Neural cell (in vitro differentiated cells): Measurements from ENCODE around the gene DIP2C. TPM values are rescaled to one million over a fixed set of nuclear protein-coding genes. Genes with fewer than 3 reads are reported as not detected.

Experiments used
- H2AFZ ChIP-seq: fragments of 200-600, 300-800 bp; sonication (generic), shearing (Covaris generic); 2 replicates; pipeline ENCODE4 v1.6.0; 2014; ENCODE audit warnings: low read depth, mild to moderate bottlenecking, antibody characterized with exemption, low read length, moderate library complexity
- H3F3A ChIP-seq: fragments of 200-600 bp; shearing (Covaris generic); 2 replicates; pipeline ENCODE4 v1.6.1; 2016; ENCODE audit warnings: mild to moderate bottlenecking, moderate library complexity, mixed read lengths, antibody characterized with exemption, low read length; ENCODE audit not compliant: insufficient read depth, poor library complexity, severe bottlenecking
- H3K27ac ChIP-seq: fragments of 200-600, 300-800 bp; sonication (generic), shearing (Covaris generic); 2 replicates; pipeline ENCODE4 v1.5.1; 2014; ENCODE audit warnings: mild to moderate bottlenecking, low read length, moderate library complexity
- H3K27me3 ChIP-seq: fragments of 300-800, 200-600 bp; sonication (generic), shearing (Covaris generic); 2 replicates; pipeline ENCODE4 v1.6.0; 2014; ENCODE audit warnings: mild to moderate bottlenecking, low read depth, low read length, moderate library complexity; ENCODE audit not compliant: insufficient read depth
- H3K36me3 ChIP-seq: fragments of 300-800, 200-600 bp; sonication (generic), shearing (Covaris generic); 2 replicates; pipeline ENCODE4 v1.5.1; 2014; ENCODE audit warnings: mild to moderate bottlenecking, antibody characterized with exemption, low read length, moderate library complexity; ENCODE audit not compliant: insufficient read depth
- H3K4me2 ChIP-seq: fragments of 300-800, 200-600 bp; sonication (generic), shearing (Covaris generic); 2 replicates; pipeline ENCODE4 v1.6.0; 2014; ENCODE audit warnings: mild to moderate bottlenecking, low read length
- H3K4me3 ChIP-seq: fragments of 300-800, 200-600 bp; sonication (generic), shearing (Covaris generic); 2 replicates; pipeline ENCODE4 v1.5.1; 2014; ENCODE audit warnings: mild to moderate bottlenecking, low read length, moderate library complexity
- H3K79me2 ChIP-seq: fragments of 200-600 bp; shearing (Covaris generic); replicated peaks from 2 replicates; pipeline ENCODE4 v1.6.0; 2014; ENCODE audit warnings: mild to moderate bottlenecking, low read length, moderate library complexity; ENCODE audit not compliant: insufficient read depth
- H3K9ac ChIP-seq: fragments of 300-800, 200-600 bp; sonication (generic), shearing (Covaris generic); 2 replicates; pipeline ENCODE4 v1.6.1; 2016; ENCODE audit warnings: mild to moderate bottlenecking, low read length, mixed read lengths
- H3K9me2 ChIP-seq: fragments of 200-600 bp; shearing (Covaris generic); 2 replicates; pipeline ENCODE4 v1.6.1; 2016; ENCODE audit warnings: mild to moderate bottlenecking, low read length, mixed read lengths; ENCODE audit not compliant: insufficient read depth
- H3K9me3 ChIP-seq: fragments of 200-600, 300-800 bp; sonication (generic), shearing (Covaris generic); 2 replicates; pipeline ENCODE4 v1.6.1; 2016; ENCODE audit warnings: mild to moderate bottlenecking, mixed run types, low read length, moderate library complexity, mixed read lengths
- H4K20me1 ChIP-seq: fragments of 200-600 bp; shearing (Covaris generic); 2 replicates; pipeline ENCODE4 v1.6.1; 2016; ENCODE audit warnings: mild to moderate bottlenecking, mixed run types; ENCODE audit not compliant: insufficient read depth
- EP300 ChIP-seq: fragments of 450-650 bp; conservative IDR thresholded peaks from 2 replicates; pipeline ENCODE4 v1.6.1; 2014; ENCODE audit warnings: antibody characterized with exemption, mild to moderate bottlenecking, moderate library complexity; ENCODE audit not compliant: poor library complexity, severe bottlenecking
- EZH2 ChIP-seq: fragments of 200-600, 300-800 bp; shearing (Covaris generic), sonication (generic); IDR thresholded peaks from 2 replicates; pipeline ENCODE4 v1.6.1; 2014; ENCODE audit warnings: antibody characterized with exemption, low read length, borderline replicate concordance, mild to moderate bottlenecking; ENCODE audit not compliant: insufficient read depth, poor library complexity, severe bottlenecking
- MXI1 ChIP-seq: fragments of 450-650 bp; conservative IDR thresholded peaks from 2 replicates; pipeline ENCODE4 v1.6.1; 2014; ENCODE audit warnings: antibody characterized with exemption, mild to moderate bottlenecking; ENCODE audit not compliant: poor library complexity, severe bottlenecking
- POLR2AphosphoS5 ChIP-seq: IDR thresholded peaks from 2 replicates; pipeline ENCODE4 v1.6.1; 2012
- RAD21 ChIP-seq: fragments of 450-650 bp; conservative IDR thresholded peaks from 2 replicates; pipeline ENCODE4 v1.6.1; 2014; ENCODE audit warnings: antibody characterized with exemption, mild to moderate bottlenecking, moderate library complexity
- SMC3 ChIP-seq: fragments of 450-650 bp; conservative IDR thresholded peaks from 2 replicates; pipeline ENCODE4 v1.6.1; 2014; ENCODE audit warnings: antibody characterized with exemption, mild to moderate bottlenecking, moderate library complexity; ENCODE audit not compliant: poor library complexity
- TAF1 ChIP-seq: IDR thresholded peaks from 2 replicates; pipeline ENCODE4 v1.6.1; 2012; ENCODE audit warnings: low read depth
- polyA plus RNA-seq: library from polyadenylated mRNA; depleted of rRNA; stranded (reverse); fragments of >200 nt; gene quantifications from 2 replicates; pipeline ENCODE4 v1.2.3, GENCODE V29; 2014
- TF ChIP-seq, protein P1 (sequence below): IDR thresholded peaks from 2 replicates; pipeline ENCODE4 v1.6.1; 2012; ENCODE audit warnings: borderline replicate concordance
- TF ChIP-seq, protein P2 (sequence below): fragments of 450-650 bp; IDR thresholded peaks from 2 replicates; pipeline ENCODE4 v1.5.1; 2014; ENCODE audit warnings: antibody characterized with exemption, mild to moderate bottlenecking, moderate library complexity; ENCODE audit not compliant: poor library complexity, severe bottlenecking

The DIP2C gene
- polyA plus RNA-seq, 1 donor from 2014 or later = 24.1 TPM

DNA sequence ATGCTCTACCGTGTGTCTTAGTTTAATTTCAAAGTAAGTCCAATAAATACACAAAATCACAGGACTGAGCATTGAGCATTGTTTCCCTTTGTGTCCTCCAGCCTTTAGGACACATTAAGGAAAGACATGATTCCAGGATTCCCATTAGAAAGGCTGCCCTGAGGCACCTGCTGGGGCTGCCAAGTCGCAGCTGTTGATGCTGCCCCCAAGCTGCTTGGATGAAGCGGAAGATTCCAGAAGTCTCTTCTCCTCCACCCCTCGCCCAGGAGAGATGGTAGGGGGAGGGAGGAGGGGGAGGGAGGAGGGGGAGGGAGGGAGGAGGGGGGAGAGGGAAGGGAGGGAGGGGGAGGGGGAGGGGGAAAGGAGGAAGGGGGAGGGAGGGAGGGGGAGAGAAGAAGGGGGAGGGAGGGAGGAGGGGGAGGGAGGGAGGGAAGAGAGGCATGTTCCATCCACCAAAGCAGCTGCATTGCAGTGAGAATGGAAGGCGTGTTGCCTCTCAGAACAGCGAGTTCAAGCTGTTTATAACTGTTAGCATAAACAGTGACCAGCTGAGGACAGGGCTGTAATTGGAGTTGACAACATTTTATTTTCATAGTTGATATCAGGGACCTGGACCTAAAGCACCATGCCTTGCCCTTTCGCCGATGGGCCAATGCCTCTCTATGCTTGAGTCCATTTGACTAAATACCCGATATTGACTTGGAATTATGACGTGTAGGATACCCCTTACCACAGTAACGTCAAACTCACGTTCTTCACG lies 67.3 kb downstream of the DIP2C start:
- H2AFZ ChIP-seq = no peak overlapping the region
- no peak overlapping the region for H3K9ac ChIP-seq
- H3F3A ChIP-seq = no peaks in the 10 kb centered on the region
- no peak overlapping the region for H3K4me2 ChIP-seq
- H4K20me1 ChIP-seq = peaks cover 38% of the 10 kb centered on the region
- TF ChIP-seq EP300 (no peak), MXI1 (no peak), SMC3 (no peak), POLR2AphosphoS5 (no peak), TAF1 (no peak), RAD21 (no peak), EZH2 (no peak)
- TF ChIP-seq, protein P1, sequence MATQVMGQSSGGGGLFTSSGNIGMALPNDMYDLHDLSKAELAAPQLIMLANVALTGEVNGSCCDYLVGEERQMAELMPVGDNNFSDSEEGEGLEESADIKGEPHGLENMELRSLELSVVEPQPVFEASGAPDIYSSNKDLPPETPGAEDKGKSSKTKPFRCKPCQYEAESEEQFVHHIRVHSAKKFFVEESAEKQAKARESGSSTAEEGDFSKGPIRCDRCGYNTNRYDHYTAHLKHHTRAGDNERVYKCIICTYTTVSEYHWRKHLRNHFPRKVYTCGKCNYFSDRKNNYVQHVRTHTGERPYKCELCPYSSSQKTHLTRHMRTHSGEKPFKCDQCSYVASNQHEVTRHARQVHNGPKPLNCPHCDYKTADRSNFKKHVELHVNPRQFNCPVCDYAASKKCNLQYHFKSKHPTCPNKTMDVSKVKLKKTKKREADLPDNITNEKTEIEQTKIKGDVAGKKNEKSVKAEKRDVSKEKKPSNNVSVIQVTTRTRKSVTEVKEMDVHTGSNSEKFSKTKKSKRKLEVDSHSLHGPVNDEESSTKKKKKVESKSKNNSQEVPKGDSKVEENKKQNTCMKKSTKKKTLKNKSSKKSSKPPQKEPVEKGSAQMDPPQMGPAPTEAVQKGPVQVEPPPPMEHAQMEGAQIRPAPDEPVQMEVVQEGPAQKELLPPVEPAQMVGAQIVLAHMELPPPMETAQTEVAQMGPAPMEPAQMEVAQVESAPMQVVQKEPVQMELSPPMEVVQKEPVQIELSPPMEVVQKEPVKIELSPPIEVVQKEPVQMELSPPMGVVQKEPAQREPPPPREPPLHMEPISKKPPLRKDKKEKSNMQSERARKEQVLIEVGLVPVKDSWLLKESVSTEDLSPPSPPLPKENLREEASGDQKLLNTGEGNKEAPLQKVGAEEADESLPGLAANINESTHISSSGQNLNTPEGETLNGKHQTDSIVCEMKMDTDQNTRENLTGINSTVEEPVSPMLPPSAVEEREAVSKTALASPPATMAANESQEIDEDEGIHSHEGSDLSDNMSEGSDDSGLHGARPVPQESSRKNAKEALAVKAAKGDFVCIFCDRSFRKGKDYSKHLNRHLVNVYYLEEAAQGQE = no peak
- TF ChIP-seq, protein P2, sequence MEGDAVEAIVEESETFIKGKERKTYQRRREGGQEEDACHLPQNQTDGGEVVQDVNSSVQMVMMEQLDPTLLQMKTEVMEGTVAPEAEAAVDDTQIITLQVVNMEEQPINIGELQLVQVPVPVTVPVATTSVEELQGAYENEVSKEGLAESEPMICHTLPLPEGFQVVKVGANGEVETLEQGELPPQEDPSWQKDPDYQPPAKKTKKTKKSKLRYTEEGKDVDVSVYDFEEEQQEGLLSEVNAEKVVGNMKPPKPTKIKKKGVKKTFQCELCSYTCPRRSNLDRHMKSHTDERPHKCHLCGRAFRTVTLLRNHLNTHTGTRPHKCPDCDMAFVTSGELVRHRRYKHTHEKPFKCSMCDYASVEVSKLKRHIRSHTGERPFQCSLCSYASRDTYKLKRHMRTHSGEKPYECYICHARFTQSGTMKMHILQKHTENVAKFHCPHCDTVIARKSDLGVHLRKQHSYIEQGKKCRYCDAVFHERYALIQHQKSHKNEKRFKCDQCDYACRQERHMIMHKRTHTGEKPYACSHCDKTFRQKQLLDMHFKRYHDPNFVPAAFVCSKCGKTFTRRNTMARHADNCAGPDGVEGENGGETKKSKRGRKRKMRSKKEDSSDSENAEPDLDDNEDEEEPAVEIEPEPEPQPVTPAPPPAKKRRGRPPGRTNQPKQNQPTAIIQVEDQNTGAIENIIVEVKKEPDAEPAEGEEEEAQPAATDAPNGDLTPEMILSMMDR = no peak
- H3K27ac ChIP-seq = peak overlapping the region; percentile 56
- H3K4me3 ChIP-seq = peak overlapping the region; percentile 27
- no peaks in the 10 kb centered on the region for H3K9me2 ChIP-seq
- H3K27me3 ChIP-seq = no peaks in the 10 kb centered on the region
- no peaks in the 10 kb centered on the region for H3K9me3 ChIP-seq
- H3K36me3 ChIP-seq = peaks cover 1% of the 10 kb centered on the region
- peaks cover 53% of the 10 kb centered on the region for H3K79me2 ChIP-seq

DNA sequence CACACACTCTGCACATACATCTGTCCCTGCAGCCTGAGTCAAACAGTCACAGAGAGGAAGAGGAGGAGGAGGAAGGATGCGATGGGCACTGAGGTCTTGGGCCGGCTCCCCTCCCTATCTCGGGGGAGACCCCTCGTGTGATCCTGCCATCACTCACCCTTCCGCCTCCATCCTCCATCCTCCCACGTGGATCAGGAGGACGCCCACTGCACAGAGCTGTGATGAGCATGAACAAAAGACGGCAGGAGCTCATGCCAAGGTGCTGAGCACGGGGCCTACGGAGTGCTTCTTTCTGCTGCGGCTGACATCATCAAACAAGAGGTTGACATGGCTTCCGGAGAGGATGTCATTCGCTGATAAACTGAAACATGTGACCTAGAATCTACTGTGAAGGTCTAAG lies 68.0 kb downstream of the DIP2C start:
- no peak overlapping the region for H3K9ac ChIP-seq
- no peak overlapping the region for H3K4me2 ChIP-seq
- H3F3A ChIP-seq = no peaks in the 10 kb centered on the region
- H3K36me3 ChIP-seq = no peaks in the 10 kb centered on the region
- no peak overlapping the region for H3K4me3 ChIP-seq
- H3K27ac ChIP-seq = no peak overlapping the region
- H3K9me2 ChIP-seq = no peaks in the 10 kb centered on the region
- TF ChIP-seq EP300 (no peak), SMC3 (no peak), MXI1 (no peak), POLR2AphosphoS5 (no peak), EZH2 (no peak), RAD21 (no peak), TAF1 (no peak)
- TF ChIP-seq, protein P2 = no peak
- TF ChIP-seq, protein P1 = no peak
- H3K9me3 ChIP-seq = no peaks in the 10 kb centered on the region
- peaks cover 55% of the 10 kb centered on the region for H3K79me2 ChIP-seq
- peaks cover 38% of the 10 kb centered on the region for H4K20me1 ChIP-seq
- H2AFZ ChIP-seq = no peak overlapping the region
- no peaks in the 10 kb centered on the region for H3K27me3 ChIP-seq
